Left lung (tissue), 10 donors: Measurements from ENCODE around the gene FCHSD1. TPM values are rescaled to one million over a fixed set of nuclear protein-coding genes. Genes with fewer than 3 reads are reported as not detected.

Source experiments
- ATAC-seq: fragments of 200-7000 bp; cut with Tn5 transposase; one replicate; pipeline ENCODE4 v1.9.1; 2020; ENCODE audit warnings: moderate library complexity
- DNase-seq, 4 donors: peaks; one replicate each; pipeline ENCODE4 v3.0.0-alpha.2; 2013 to 2020
- H3K27ac ChIP-seq, 2 donors: fragments of 200-600 bp; sonication (generic) in 1 of 2; one replicate each; pipeline versions ENCODE4 v1.5.0 to v1.8.0; 2020 to 2021
- H3K27me3 ChIP-seq, 2 donors: fragments of 200-600 bp; sonication (generic) in 1 of 2; one replicate each; pipeline versions ENCODE4 v1.5.0 to v1.8.0; 2020 to 2021
- H3K36me3 ChIP-seq, 2 donors: fragments of 200-600 bp; sonication (generic) in 1 of 2; one replicate each; pipeline versions ENCODE4 v1.5.0 to v1.8.0; 2020 to 2021
- H3K4me1 ChIP-seq, 2 donors: fragments of 200-600 bp; one replicate each; pipeline ENCODE4 v1.8.0; 2021
- H3K4me3 ChIP-seq, 2 donors: fragments of 200-600 bp; sonication (generic) in 1 of 2; one replicate each; pipeline versions ENCODE4 v1.5.0 to v1.8.0; 2020 to 2021; ENCODE audit warnings: mild to moderate bottlenecking in 1 of 2
- H3K9me3 ChIP-seq, 2 donors: fragments of 200-600 bp; sonication (generic) in 1 of 2; one replicate each; pipeline versions ENCODE4 v1.5.0 to v1.8.0; 2020 to 2021
- CTCF ChIP-seq, 2 donors: fragments of 200-600 bp; sonication (generic) in 1 of 2; IDR thresholded peaks; one replicate each; pipeline versions ENCODE4 v1.5.0 to v1.8.0; 2021; ENCODE audit warnings: antibody characterized with exemption in 2 of 2
- intact Hi-C, 2 donors: fragments of 100-400 bp; cut with DNase I; formaldehyde crosslinking; loops; one replicate each; pipeline versions ENCODE4 v1.11.2 to v1.14.2; 2022
- polyA plus RNA-seq, 6 donors: library from polyadenylated mRNA; unstranded; fragments of 120-200 nt; gene quantifications; one replicate each; pipeline ENCODE4 v1.2.1, GENCODE V29; 2013; ENCODE audit not compliant: insufficient read length in 6 of 6
- total RNA-seq, 2 donors: library from RNA; stranded (reverse); fragmentation: NEBNext Ultra II Directional; extraction: Animal tissue kit (Norgen Biotek cat#: 25700); gene quantifications; one replicate each; pipeline ENCODE4 v1.2.1, GENCODE V29; 2021
- donor health status: DM: no; HTN: yes; CAD: no.
- donor health status: DM: no; HTN: no; CAD: no.

The FCHSD1 gene
- total and polyA plus RNA-seq, 8 donors: 17.4 to 29.7 (median 21.3) TPM

DNA sequence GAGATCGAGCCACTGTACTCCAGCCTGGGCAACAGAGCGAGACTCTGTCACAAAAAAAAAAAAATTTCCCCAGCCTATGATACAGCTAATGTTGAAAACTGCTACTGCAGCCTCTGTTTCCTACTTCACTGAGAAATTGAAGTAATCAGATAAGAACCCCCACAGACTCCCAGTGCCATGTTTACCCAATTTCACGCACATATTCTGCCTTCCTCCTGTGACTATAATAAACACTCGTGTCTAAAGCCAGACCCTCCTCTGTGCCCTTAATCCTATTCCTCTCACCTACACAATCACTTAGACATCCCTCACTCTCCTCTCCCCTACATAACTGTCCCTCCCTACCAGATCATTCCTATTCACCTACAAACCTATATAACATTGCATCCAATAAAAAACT, 24.5 kb upstream of the FCHSD1 start:
- Histone ChIP-seq H3K27me3 (no peaks in the 10 kb centered on the region), H3K4me3 (no peak overlapping the region), H3K27ac (no peak overlapping the region), H3K36me3 (peaks cover 0 to 53% of the 10 kb centered on the region in 2 donors), H3K9me3 (no peaks in the 10 kb centered on the region), H3K4me1 (peaks cover 0 to 20% of the 10 kb centered on the region in 2 donors)
- DNase-seq: no peak
- ATAC-seq: no peak
- intact Hi-C loops: no loop called here
- TF ChIP-seq CTCF (IDR thresholded peaks at IDR 0.05): no peak

DNA sequence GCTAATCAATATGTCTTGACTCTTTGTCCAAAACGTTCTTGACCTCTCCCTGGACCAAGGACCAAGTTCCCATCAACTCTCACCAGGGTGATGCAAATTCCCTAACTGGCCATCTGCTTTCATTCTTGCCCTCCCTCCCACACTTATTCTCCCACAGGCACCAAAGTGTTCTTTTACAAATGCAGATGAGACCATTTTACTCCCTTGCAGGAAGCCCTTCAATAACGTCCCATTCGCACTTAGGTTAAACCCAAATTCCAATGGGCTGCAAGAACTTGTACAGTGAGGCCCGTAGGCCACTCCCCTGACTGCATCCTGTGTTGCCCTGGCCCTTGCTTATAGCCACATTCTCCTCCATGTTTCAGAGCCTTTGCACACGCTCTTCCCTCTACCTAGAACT, 23.5 kb upstream of the FCHSD1 start:
- H3K4me3 ChIP-seq: no peak overlapping the region
- peaks cover 0 to 10% of the 10 kb centered on the region in 2 donors for H3K4me1 ChIP-seq
- H3K36me3 ChIP-seq: peaks cover 0 to 61% of the 10 kb centered on the region in 2 donors
- TF ChIP-seq CTCF (IDR thresholded peaks at IDR 0.05): no peak
- ATAC-seq (no peak), DNase-seq (no peak)
- intact Hi-C loops: no loop called here
- no peak overlapping the region for H3K27ac ChIP-seq
- H3K9me3 ChIP-seq: no peaks in the 10 kb centered on the region
- no peaks in the 10 kb centered on the region for H3K27me3 ChIP-seq

DNA sequence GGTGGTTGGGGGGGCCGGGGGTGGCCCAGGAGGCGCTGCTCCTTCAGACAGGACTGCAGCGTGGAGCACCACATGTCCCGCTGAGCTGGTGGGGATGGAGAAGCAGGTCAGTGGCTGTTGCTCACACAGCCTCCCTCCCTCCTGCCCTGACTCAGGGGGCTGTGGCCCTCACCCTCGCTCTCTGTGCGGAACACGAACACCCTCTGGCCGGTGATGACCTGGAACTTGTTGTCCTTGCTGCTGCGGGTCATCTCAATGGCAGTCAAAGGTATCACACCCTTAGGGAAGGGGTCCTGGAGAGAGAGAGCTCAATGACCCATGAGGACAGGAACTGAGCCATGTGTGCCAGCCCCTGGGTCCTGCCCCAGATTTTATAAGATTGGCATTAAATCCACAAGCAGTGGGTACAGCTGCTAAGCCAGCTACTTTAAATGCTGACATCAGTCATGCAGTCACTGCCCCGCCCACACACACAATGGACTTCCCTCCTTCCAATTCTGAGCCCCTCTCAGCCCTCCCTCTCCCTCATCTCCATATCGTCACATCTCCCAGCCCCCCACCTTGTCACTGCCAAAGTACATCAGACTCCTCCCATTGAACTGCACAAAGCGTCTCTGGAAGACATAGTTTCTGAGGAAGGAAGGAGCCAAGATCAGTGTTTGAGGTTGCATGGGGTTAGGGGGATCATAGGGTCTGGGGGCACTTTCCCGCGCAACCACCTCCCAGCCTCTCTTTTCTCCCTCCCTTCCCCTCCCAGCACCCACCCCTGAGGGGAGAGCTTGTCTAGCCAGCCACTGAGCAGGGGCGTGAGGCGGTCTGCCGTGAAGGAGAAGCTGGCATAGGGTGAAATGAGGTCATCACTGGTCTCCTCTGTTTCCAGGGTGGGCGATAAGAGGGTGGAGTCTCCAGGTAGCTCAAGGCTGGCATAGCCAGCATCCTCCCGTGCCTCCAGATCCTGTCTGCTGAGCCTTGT, 21.9 kb upstream of the FCHSD1 start:
- intact Hi-C loops: no loop called here
- Histone ChIP-seq H3K9me3 (no peaks in the 10 kb centered on the region), H3K27ac (no peak overlapping the region), H3K4me3 (no peak overlapping the region), H3K4me1 (peaks cover 0 to 3% of the 10 kb centered on the region in 2 donors), H3K36me3 (peaks cover 0 to 64% of the 10 kb centered on the region in 2 donors), H3K27me3 (no peaks in the 10 kb centered on the region)
- DNase-seq: peak in 1 of 4 donors; percentile 39
- peak; percentile 30 for ATAC-seq
- TF ChIP-seq CTCF (IDR thresholded peaks at IDR 0.05): no peak

GRCh38 chr5:141672071-141672840, 21.0 kb upstream of the FCHSD1 start:
- Histone ChIP-seq H3K9me3 (no peaks in the 10 kb centered on the region), H3K4me3 (no peak overlapping the region), H3K27me3 (no peaks in the 10 kb centered on the region), H3K36me3 (peaks cover 0 to 66% of the 10 kb centered on the region in 2 donors), H3K27ac (no peak overlapping the region), H3K4me1 (no peaks in the 10 kb centered on the region)
- DNase-seq (no peak), ATAC-seq (no peak)
- intact Hi-C loops: no loop called here
- no peak for TF ChIP-seq CTCF (IDR thresholded peaks at IDR 0.05)

- intact Hi-C loops: no loop called here
- TF ChIP-seq CTCF (IDR thresholded peaks at IDR 0.05): no peak
- Histone ChIP-seq H3K4me1 (peaks cover 3 to 9% of the 10 kb centered on the region in 2 donors), H3K27me3 (no peaks in the 10 kb centered on the region), H3K27ac (no peak overlapping the region), H3K9me3 (no peaks in the 10 kb centered on the region), H3K36me3 (peaks cover 0 to 65% of the 10 kb centered on the region in 2 donors), H3K4me3 (no peak overlapping the region)
- ATAC-seq (no peak), DNase-seq (no peak)
These were observed 18.3 kb upstream of the FCHSD1 start for GRCh38 chr5:141669520-141669919.
